Measurements from ENCODE around the gene HECW1. TPM values are rescaled to one million over a fixed set of nuclear protein-coding genes. Genes with fewer than 3 reads are reported as not detected.

HECW1 gene
- total RNA-seq, 1 donor from 2014 or later = 68.7 TPM

DNA sequence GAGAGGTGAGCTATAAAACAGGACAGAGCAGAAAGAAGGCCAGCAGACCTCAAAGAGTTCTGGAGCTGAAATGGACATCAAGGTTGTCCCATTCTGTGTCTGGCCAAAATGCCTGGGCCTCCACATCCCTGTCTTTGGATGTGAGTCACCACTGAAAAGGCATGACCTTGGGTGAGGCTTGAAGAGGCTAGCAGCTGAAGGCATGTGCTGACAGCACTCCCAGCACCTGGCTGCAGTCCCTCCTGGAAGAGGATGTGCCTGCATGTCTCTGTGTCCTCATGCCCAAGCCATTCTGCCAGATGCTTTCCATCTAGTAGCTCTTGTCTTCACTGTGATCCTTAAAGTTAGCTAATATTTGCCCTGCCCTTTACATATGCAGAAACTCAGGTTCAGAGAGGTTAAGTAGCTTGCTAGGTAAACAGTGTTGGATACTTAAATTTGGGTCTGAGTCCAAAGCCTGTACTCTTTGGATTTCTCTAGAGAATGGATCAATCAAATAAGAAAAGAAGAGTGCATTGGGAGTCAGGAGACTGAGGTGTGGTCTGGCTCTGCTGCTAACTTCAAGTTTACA, 35.8 kb downstream of the HECW1 start:
- Mint-ChIP-seq H3K9me3 (ENCODE audit: unreplicated experiment) (peaks cover 4% of the 10 kb centered on the region), H3K36me3 (ENCODE audit: unreplicated experiment) (peaks cover 5% of the 10 kb centered on the region), H3K4me3 (ENCODE audit: unreplicated experiment) (no peak overlapping the region), H3K27ac (ENCODE audit: unreplicated experiment) (no peak overlapping the region), H3K4me1 (ENCODE audit: low read depth, unreplicated experiment) (no peaks in the 10 kb centered on the region), H3K27me3 (ENCODE audit: unreplicated experiment) (no peaks in the 10 kb centered on the region)
- TF ChIP-seq, protein P1, sequence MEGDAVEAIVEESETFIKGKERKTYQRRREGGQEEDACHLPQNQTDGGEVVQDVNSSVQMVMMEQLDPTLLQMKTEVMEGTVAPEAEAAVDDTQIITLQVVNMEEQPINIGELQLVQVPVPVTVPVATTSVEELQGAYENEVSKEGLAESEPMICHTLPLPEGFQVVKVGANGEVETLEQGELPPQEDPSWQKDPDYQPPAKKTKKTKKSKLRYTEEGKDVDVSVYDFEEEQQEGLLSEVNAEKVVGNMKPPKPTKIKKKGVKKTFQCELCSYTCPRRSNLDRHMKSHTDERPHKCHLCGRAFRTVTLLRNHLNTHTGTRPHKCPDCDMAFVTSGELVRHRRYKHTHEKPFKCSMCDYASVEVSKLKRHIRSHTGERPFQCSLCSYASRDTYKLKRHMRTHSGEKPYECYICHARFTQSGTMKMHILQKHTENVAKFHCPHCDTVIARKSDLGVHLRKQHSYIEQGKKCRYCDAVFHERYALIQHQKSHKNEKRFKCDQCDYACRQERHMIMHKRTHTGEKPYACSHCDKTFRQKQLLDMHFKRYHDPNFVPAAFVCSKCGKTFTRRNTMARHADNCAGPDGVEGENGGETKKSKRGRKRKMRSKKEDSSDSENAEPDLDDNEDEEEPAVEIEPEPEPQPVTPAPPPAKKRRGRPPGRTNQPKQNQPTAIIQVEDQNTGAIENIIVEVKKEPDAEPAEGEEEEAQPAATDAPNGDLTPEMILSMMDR (IDR thresholded peaks at IDR 0.05; ENCODE audit: partially characterized antibody, unreplicated experiment) = no peak
- no peak for DNase-seq

DNA sequence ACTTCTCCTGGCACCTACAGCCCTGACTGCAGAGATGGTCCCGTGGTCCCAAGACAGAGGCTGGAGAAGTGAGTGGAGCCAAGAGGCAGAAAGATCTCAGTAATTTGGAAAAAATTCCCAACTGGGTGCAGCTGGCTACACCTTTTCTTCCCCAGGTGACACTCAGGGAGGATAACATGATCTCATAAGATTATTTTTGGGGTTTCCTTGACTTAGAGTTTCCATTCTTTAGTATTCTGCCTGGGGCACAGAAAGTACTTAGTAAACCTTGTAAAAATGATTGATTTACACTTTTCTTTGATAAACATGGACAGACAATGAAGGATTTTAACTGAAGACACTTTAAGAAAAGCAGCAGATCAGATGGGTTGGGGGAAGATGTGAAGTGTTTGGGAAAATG, 38.6 kb downstream of the HECW1 start:
- no peak overlapping the region for H3K4me3 Mint-ChIP-seq (ENCODE audit: unreplicated experiment)
- H3K27ac Mint-ChIP-seq (ENCODE audit: unreplicated experiment) = no peak overlapping the region
- TF ChIP-seq, protein P1 (IDR thresholded peaks at IDR 0.05; ENCODE audit: partially characterized antibody, unreplicated experiment) = no peak
- H3K27me3 Mint-ChIP-seq (ENCODE audit: unreplicated experiment) = no peaks in the 10 kb centered on the region
- peaks cover 2% of the 10 kb centered on the region for H3K9me3 Mint-ChIP-seq (ENCODE audit: unreplicated experiment)
- no peak for DNase-seq
- no peaks in the 10 kb centered on the region for H3K36me3 Mint-ChIP-seq (ENCODE audit: unreplicated experiment)
- H3K4me1 Mint-ChIP-seq (ENCODE audit: low read depth, unreplicated experiment) = no peaks in the 10 kb centered on the region

DNA sequence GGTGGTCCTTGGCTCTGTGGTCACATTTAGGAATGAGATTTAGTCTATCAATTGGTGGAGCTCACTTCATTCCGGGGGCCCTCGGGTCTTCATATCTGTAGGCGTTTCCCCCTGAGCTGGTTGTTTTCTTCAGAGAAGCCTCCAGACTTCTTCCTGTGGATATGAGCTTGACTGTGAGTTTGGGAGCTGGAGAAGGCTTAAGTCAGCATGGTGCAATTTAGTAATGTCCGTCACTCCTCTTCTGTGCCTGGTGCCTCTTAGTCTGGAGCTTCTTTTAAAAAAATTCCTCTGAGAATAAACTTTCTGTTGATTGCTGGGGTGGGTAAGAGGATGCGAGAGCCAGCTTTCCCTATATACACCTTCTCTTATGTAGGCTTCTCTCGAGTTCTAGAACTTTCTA, 40.2 kb downstream of the HECW1 start:
- Mint-ChIP-seq H3K9me3 (ENCODE audit: unreplicated experiment) (peaks cover 2% of the 10 kb centered on the region), H3K36me3 (ENCODE audit: unreplicated experiment) (no peaks in the 10 kb centered on the region), H3K4me1 (ENCODE audit: low read depth, unreplicated experiment) (no peaks in the 10 kb centered on the region), H3K27ac (ENCODE audit: unreplicated experiment) (no peak overlapping the region), H3K4me3 (ENCODE audit: unreplicated experiment) (no peak overlapping the region), H3K27me3 (ENCODE audit: unreplicated experiment) (no peaks in the 10 kb centered on the region)
- DNase-seq = no peak
- TF ChIP-seq, protein P1 (IDR thresholded peaks at IDR 0.05; ENCODE audit: partially characterized antibody, unreplicated experiment) = no peak

DNA sequence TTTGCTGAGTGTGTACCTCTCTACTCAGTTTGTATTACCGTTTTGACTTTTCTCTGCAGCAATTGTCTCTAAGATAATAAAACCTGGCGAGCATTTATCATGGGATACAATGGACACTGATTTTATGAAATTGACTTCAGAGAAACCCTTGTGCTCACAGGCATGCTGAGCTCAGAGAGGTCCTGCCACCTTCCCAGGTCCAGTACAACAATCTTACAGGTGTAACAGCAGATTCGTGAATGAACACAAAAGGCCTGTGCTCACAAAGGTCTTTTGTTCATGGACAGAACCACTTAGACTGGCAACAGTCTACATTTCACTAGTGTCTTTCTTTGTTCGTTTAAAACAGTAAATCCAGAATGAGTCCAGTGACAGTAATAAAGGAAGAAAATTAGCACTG, 43.2 kb downstream of the HECW1 start:
- Mint-ChIP-seq H3K4me3 (ENCODE audit: unreplicated experiment) (no peak overlapping the region), H3K27ac (ENCODE audit: unreplicated experiment) (no peak overlapping the region), H3K9me3 (ENCODE audit: unreplicated experiment) (peaks cover 2% of the 10 kb centered on the region), H3K4me1 (ENCODE audit: low read depth, unreplicated experiment) (peaks cover 5% of the 10 kb centered on the region), H3K27me3 (ENCODE audit: unreplicated experiment) (no peaks in the 10 kb centered on the region), H3K36me3 (ENCODE audit: unreplicated experiment) (no peaks in the 10 kb centered on the region)
- DNase-seq = no peak
- TF ChIP-seq, protein P1 (IDR thresholded peaks at IDR 0.05; ENCODE audit: partially characterized antibody, unreplicated experiment) = no peak

DNA sequence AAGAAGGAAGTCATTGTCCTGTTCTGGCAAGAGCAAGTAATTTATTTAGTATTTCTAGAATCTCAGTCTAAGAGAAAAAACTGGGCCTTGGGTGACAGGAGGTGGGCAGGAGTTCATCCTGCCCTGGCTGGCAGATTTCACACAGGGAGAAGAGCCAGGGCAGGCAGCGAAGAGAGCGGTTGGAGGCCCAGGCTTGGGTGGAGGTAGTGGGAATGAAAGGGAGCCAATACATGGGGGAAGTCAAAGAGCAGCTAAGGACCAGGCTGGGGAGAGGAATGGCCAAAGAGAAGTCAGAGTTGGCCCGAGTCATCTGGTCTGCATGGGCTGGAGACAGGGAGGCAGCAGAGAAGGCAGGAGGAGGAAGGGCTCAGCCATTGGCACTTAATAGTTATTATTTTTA, 51.4 kb downstream of the HECW1 start:
- DNase-seq = no peak
- Mint-ChIP-seq H3K9me3 (ENCODE audit: unreplicated experiment) (peaks cover 1% of the 10 kb centered on the region), H3K27ac (ENCODE audit: unreplicated experiment) (no peak overlapping the region), H3K4me3 (ENCODE audit: unreplicated experiment) (no peak overlapping the region), H3K4me1 (ENCODE audit: low read depth, unreplicated experiment) (peaks cover 7% of the 10 kb centered on the region), H3K36me3 (ENCODE audit: unreplicated experiment) (no peaks in the 10 kb centered on the region), H3K27me3 (ENCODE audit: unreplicated experiment) (no peaks in the 10 kb centered on the region)
- TF ChIP-seq, protein P1 (IDR thresholded peaks at IDR 0.05; ENCODE audit: partially characterized antibody, unreplicated experiment) = no peak

Measured in glutamatergic neuron (in vitro differentiated cells).